HepG2 (cell line): ENCODE results near the gene ZNF670. TPM values are rescaled to one million over a fixed set of nuclear protein-coding genes. Genes with fewer than 3 reads are reported as not detected.

Experiments used
- HNF1B ChIP-seq: sonication (generic); formaldehyde crosslinking; IDR thresholded peaks from 2 replicates; pipeline ENCODE4 v1.5.1; 2020; ENCODE audit warnings: mild to moderate bottlenecking, moderate library complexity, missing genetic modification reagents
- NBN ChIP-seq: fragments of 450-650 bp; conservative IDR thresholded peaks from 2 replicates; pipeline ENCODE4 v1.6.1; 2017
- NFE2L1 ChIP-seq: sonication (generic); formaldehyde crosslinking; IDR thresholded peaks from 2 replicates; pipeline ENCODE4 v1.4.0; 2020; ENCODE audit warnings: missing genetic modification reagents, mild to moderate bottlenecking, borderline replicate concordance
- RERE ChIP-seq: IDR thresholded peaks from 2 replicates; pipeline ENCODE4 v1.6.1; 2016; ENCODE audit warnings: low read depth, missing genetic modification reagents, missing compliant biosample characterization
- SNAPC5 ChIP-seq: sonication (generic); formaldehyde crosslinking; IDR thresholded peaks from 2 replicates; pipeline ENCODE4 v1.8.1; 2023; ENCODE audit warnings: mild to moderate bottlenecking, missing genetic modification reagents, borderline replicate concordance
- SNRNP70 ChIP-seq: fragments of 200-400 bp; formaldehyde crosslinking; IDR thresholded peaks from 2 replicates; pipeline ENCODE4 v1.6.1; 2017; ENCODE audit warnings: mild to moderate bottlenecking, low read depth, low read length, moderate library complexity
- SOX5 ChIP-seq: IDR thresholded peaks from 2 replicates; pipeline ENCODE4 v1.6.1; 2016; ENCODE audit warnings: borderline replicate concordance
- YEATS4 ChIP-seq: sonication (generic); formaldehyde crosslinking; IDR thresholded peaks from 2 replicates; pipeline ENCODE4 v1.4.0; 2020; ENCODE audit warnings: missing genetic modification reagents, borderline replicate concordance
- ZNF230 ChIP-seq: sonication (generic); formaldehyde crosslinking; IDR thresholded peaks from 2 replicates; pipeline ENCODE4 v1.4.0; 2020; ENCODE audit warnings: mild to moderate bottlenecking, missing genetic modification reagents
- ZNF609 ChIP-seq: sonication (generic); formaldehyde crosslinking; IDR thresholded peaks from 2 replicates; pipeline ENCODE4 v1.4.0; 2020; ENCODE audit warnings: mild to moderate bottlenecking, missing genetic modification reagents, borderline replicate concordance
- ZNF816 ChIP-seq: sonication (generic); formaldehyde crosslinking; IDR thresholded peaks from 2 replicates; pipeline ENCODE4 v1.8.0; 2022; ENCODE audit warnings: missing genetic modification reagents, mild to moderate bottlenecking, borderline replicate concordance
- polyA plus RNA-seq, 8 experiments: library from polyadenylated mRNA; depleted of rRNA in 3 of 8; stranded (reverse) in 7 of 8; unstranded in 1 of 8; fragments of >200 nt; fragmentation: Illumina TruSeq in 4 of 8; extraction: Trizol in 4 of 8; gene quantifications; 2 replicates each; pipeline versions ENCODE4 v1.2.1 to v1.2.3, GENCODE V29; 2011 to 2016; ENCODE audit warnings: low read depth in 4 of 8, missing spikeins in 1 of 8, mixed read lengths in 1 of 8; ENCODE audit not compliant: insufficient read depth in 1 of 8
- total RNA-seq, 5 experiments: library from RNA; depleted of rRNA; stranded (reverse); fragments of >200 nt; fragmentation: Illumina TruSeq; extraction: Trizol; gene quantifications; 2 replicates each; pipeline ENCODE4 v1.2.3, GENCODE V29; 2016; ENCODE audit warnings: low read depth in 1 of 5

Gene ZNF670
- total and polyA plus RNA-seq, 2 of the 13 experiments (the other 11 are each of a cell fraction or from before 2014, with no cell fraction given): 4.2 to 10.9 TPM

GRCh38 chr1:247111700-247112478 lies 33.3 kb upstream of the ZNF670 start (continued):
- peak; percentile 60 for TF ChIP-seq ZNF609
- TF ChIP-seq SNAPC5 (CRISPR knock-in tag): no peak
- TF ChIP-seq RERE: no peak
- TF ChIP-seq ZNF816 (CRISPR knock-in tag): no peak; the same call in 1 of the 2 replicates
- TF ChIP-seq NBN: no peak
- TF ChIP-seq ZNF230 (CRISPR knock-in tag): no peak; the same call in 1 of the 2 replicates
- TF ChIP-seq HNF1B: no peak
- no peak for TF ChIP-seq NFE2L1 (CRISPR knock-in tag)
- peak; percentile 65 for TF ChIP-seq YEATS4 (CRISPR knock-in tag)
- no peak for TF ChIP-seq SOX5
- TF ChIP-seq SNRNP70: no peak
